GM21619 (cell line): ENCODE results near the gene LGI1.

Experiments used
- ATAC-seq: cut with Tn5 transposase; IDR thresholded peaks from one replicate; pipeline ENCODE4 v1.9.1; 2021; ENCODE audit not compliant: unreplicated experiment

LGI1 gene

DNA sequence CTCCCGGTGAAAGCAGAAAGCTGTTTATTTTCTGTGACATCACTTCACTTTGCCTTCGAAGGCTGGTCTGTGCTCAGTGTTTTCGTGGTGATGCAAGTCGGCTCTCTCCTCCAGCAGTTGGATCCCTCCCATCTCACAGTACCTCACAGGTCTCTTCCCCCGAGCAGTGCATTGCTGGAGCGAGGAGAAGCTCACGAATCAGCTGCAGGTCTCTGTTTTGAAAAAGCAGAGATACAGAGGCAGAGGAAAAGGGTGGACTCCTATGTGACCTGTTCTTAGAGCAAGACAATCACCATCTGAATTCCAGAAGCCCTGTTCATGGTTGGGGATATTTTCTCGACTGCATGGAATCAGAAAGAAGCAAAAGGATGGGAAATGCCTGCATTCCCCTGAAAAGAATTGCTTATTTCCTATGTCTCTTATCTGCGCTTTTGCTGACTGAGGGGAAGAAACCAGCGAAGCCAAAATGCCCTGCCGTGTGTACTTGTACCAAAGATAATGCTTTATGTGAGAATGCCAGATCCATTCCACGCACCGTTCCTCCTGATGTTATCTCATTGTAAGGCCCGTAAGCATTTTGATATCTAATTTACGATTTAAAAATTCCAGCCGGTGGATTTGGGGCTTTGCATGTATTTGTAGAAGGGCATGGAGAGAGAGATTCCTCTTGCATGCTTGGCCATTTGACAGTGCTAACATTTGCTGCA is at the start of gene LGI1:
Gene LGI1 (plus strand): TSS at position 136 of the 707 bp plus-strand sequence. CDS start 209 bp downstream, at position 345.
- no peak for ATAC-seq

DNA sequence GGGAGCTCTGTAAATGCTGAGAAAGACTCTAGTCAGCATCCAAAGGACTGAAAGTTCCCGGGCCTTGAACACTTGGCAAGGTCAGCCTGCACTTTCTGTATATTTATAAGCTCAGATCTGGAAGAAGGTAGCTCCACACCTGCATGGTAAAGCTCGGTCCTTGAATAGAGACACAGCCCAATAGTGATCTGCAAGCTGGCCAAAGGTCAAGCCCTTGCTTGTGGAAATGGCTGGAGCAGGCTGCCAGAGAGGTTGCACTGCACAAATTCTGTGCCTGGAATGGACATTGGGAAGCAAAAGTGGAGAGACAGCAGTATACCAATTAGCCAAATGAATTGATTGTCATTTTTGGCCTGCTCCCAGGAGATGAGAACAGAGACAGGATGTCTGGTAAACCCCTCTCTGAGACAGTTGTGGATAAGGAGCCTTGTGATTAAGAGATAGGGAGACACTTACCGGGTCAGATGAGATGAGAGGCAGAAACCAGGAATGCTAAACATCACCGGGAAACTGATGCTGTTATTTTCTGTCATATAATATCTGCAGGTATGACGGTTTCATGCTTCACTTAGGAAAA is 47.3 kb upstream of the LGI1 start:
- ATAC-seq: no peak

DNA sequence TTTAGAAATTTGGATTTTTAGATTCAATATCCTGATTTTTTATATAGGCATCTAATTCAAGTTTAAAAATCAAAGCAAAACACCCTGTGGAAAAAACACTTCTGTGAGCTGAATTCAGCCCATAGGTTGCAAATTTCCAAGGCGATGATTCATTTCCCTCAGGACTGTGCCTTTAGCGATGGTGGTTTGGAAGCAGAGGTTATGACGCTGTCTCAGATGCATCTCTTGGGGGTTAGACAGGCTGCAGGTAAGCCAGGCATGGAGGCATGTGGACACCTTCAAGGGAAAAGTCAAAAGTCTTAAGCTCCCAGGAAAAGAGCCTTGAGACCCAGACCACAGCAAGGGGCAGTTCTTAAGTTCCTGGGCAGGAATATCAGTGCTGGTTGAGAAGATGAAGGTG is 45.8 kb upstream of the LGI1 start:
- ATAC-seq: no peak

DNA sequence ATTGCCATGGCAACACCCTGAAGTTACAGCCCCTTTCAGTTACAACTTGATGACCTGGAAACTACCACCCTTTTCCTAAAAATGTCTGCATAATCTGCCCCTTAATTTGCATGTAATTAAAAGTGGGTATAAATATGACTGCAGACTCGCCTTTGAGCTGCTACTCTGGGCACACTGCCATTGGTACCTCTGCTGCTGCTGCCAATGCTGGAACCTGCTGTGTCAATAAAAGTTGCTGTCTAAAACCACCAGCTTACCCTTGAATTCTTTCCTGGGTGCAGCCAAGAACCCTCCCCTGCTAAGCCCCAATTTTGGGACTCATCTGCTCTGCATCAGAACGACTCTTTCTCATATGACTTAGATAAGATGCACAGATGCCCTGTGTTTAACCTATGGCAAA is 45.1 kb upstream of the LGI1 start:
- ATAC-seq: no peak

DNA sequence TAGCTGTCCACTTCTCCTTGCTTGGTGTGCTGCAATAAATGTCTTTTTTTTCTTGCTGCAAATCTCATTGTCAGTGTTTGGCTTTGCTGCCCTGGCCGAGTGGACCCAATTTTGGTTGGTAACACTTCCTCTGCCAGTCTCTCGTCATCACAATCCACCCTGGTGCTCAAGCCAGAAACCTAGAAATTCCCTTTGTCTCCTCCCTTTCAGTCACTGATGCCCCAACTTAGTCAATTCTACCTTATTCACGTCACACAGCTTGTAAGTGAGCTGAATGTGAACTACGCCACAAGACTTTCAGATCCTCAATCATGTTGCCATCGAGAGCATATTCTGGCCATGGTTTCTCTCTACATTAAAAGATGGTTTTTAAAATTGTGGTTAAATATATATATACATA is 42.4 kb upstream of the LGI1 start:
- ATAC-seq: peak; percentile 81

DNA sequence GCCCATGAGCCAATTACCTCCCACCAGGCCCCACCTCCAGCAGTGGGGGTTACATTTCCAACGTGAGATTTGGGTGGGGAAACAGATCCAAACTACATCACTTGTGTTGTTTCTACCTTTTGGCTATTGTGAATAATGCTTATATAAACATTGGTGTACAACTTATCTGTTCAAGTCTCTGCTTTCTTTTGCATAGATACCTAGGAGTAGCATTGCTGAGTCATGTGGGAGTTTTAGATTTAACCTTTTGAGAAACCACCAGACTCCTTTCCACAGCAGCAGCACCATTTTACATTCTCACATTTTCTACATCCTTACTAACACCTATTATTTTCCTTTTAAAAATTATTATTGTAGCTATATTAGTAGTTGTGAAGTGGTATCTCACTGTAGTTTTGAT is 41.0 kb upstream of the LGI1 start:
- no peak for ATAC-seq

DNA sequence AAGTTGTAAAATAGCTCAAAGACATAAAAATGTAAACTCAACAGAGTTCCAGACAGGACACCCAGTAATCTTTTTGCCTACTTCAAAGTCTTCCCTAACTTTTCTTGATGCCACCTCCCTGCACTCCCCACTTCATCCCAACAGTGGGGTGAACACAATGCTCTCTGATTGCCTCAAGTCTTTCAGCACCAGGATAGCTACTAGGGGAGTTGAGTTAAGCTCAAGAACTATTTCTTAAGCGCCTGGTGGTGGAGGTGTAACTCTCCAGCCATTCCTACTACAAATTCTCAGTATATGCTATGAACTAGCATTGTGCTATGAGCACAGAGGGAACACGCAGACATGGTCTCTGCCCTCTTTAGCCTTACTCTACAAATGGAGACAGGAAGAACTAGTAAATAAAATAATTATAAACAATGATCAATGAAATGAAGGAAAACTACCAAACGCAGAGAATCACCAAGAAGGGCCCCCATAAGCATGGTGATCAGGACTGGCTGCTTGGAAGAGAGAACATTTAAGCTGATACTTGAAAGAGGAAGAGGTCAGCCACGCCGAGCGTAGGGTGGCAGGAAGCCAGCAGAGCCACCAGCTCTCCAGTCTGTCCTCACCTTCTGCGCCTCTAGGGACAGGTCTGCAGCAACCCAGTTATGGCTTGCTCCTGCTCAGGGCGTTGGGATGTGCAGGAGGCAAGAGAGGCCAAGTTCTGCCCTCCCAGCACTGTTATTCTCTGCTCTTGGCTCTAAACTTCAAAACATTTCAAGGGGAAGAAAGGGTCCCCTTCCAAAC is 38.6 kb upstream of the LGI1 start:
- peak; percentile 37 for ATAC-seq

DNA sequence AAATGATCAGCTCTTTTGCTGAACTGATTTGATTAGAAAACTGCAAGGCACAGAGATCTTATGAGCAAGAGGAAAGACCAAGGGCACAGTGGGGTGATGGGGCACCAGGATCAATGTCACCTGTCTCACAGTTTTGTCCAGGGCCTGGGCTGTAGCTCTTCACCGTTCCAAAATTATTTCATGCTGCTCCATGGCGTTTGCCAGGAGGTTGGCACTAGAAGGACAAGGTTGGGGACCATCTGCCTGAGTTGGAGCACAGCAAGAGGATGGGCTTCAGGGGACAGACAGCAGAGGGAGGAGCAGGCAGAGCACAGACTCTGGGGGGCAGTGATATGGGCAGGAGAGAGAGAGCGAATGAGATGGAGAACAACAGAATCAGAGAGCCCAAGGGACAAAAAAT is 37.8 kb upstream of the LGI1 start:
- no peak for ATAC-seq

DNA sequence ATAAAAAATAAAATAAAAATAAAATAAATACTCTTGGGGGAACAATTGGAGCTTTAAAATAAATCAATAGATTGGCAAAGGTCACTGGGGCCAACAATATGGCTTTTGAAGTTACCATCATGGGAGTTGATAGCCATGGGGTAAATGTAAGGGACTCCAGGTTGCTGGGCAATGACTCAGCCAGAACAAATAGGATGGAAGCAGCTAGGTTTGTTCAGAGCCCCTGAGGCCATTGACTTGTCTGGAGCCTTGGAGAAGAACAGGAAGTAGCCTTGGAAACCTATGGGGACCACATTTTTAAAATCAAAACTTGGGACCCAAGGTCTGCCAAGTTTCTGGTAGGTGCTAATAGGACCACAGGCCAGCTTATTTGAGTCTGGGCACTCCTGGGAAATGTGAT is 35.2 kb upstream of the LGI1 start:
- no peak for ATAC-seq

DNA sequence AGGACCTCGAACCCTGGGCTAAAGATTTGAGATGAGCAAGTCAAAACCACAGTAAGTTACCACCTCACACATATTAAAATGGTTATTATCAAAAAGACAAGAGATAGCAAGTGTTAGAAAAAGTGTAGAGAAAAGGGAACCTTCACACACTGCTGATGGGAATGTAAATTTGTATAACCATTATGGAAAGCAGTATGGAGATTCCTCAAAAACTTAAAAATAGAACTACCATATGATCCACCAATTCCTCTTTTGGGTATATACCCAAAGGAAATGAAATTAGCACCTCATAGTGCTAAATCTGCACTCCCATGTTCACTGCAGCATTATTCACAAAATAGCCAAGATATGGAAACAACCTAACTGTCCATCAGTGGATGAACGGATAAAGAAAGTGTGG is 34.6 kb upstream of the LGI1 start:
- ATAC-seq: no peak

DNA sequence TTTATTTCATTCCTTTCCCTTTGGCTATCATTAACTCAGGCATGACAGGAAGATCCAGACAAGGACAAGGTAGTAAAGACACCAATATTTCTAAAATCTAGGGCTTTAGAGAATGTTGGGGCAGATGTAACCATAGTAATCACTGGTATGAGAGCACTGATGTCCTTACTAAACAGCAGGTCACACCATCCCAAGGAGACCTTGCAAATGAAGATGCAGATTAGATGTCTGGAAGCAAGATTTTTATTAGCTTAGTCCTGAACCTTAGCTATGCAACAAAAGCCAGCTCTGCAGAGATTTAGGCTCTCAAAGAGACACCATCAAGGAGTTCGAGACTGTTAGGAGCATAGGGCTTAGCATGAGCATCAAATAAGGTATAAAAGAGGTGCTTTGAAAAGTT is 31.7 kb upstream of the LGI1 start:
- ATAC-seq: no peak

DNA sequence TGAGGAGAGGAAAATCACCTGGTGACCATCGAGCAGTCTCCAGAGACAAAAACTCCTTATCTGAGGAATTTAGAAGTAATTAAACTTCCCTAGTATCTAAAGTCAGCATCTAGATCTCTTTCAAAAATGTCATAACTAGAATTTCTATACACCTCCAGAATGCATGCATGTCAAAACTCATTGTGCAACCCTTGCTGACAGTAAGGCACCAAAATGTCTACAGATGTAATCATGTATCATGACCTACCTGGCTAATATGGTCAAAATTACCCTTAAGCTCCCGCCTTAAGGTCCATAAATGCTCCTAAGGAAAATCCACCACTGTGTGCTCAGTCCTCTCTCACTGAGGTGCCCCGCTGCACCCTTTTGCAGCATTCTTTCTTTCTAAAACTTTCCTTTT is 16.4 kb upstream of the LGI1 start:
- no peak for ATAC-seq

DNA sequence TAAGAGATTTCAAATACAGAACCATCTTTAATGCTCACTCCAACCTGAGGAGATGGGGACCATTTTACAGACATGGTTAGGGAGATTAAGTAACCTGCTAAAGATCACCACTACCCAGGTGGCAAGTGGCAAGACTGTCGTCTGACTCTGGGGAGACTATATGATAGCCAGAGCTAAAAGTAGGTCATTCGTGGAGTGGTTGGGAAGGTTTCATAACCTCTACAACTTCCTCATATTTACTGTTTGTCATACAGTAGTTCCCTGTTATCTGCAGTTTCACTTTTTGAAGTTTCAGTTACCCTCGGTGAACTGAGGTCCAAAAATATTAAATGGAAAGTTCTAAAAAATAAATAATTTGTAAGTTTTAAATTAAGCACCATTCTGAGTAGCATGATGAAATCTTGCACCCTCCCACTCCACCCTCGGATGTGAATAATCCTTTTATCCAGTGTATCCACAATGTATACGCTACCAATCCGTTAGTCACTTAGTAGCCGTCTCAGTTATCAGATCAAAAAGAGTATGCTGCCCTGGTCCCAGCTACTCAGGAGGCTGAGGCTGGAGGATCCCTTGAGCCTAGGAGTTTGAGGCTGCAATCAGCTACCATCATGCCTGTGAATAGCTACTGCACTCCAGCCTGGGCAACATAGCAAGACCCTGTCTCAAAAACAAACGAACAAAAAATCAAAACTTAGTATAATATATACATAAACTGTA is 14.9 kb upstream of the LGI1 start:
- peak; percentile 88 for ATAC-seq

DNA sequence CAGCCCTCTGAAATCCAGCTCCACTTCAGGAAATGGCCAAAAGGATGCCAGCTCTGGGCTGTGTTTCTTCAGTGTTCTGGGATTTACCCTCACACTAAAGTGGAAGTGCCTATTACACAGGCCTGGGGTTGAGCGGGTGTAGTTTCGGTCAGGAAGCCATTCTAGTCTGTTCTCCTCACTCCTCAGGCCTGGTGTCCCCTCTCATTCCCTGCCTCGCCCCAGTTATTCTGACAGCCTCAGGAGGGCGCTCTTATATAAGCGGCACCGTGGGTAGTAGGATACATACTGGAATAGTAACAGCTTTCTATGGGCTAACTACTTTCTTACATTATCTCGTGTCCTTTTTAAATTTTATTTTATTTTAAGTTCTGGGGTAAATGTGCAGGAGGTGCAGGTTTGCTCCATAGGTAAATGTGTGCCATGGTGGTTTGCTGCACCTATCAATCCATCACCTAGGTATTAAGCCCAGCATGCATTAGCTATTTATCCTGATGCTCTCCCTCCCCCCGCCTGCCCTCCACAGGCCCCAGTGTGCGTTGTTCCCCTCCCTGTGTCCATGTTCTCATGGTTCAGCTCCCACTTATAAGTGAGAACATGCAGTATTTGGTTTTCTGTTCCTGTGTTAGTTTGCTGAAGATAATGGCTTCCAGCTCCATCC is 12.2 kb upstream of the LGI1 start:
- no peak for ATAC-seq

DNA sequence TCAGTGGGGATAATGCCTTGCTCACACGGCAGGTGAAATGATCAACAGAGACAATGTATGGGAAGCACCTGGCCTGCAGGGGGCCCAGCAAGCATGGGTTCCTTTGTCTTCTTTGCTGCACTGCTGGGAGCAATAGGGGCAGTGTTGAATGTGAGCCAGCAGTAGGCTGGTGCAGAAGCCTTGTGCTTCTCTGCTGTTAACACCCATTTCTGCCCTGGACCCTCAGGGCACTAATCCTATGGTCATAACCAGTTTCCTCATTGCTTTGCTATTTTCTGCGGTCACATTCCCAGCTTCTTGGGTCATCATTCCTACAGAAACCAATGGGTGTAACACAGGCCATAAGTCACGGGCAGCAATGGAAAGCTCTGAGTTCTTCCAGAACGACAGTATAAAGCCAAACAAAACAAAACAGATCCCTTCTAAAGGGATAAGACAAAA is 10.9 kb upstream of the LGI1 start:
- no peak for ATAC-seq

DNA sequence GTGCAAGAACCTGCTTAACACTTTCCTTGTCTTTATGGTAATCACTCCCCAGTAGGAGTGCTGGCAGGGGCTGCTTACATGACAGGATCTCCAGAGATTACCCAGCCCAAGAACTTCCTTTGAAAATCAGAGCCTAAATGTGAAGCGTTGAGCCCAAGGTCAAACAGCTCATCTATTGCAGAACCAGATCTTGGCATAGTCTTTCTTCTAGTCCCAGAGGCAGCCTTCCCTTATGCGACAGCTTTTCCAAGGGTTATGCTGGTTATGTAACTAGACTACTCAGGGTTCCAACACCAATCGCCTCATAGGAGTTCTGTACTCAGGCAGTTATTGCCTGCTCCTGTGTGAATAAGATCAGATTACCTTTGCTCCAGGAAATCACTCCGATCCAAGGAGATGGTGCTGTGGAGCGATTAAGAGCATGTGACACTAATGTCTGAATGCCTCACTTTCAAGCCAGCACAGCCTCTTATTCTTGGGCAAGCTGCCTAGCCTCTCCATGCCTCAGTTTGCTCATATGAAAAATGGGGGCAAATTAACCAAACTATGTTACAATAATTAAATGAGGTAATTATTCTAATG is 8.4 kb upstream of the LGI1 start:
- ATAC-seq: no peak

DNA sequence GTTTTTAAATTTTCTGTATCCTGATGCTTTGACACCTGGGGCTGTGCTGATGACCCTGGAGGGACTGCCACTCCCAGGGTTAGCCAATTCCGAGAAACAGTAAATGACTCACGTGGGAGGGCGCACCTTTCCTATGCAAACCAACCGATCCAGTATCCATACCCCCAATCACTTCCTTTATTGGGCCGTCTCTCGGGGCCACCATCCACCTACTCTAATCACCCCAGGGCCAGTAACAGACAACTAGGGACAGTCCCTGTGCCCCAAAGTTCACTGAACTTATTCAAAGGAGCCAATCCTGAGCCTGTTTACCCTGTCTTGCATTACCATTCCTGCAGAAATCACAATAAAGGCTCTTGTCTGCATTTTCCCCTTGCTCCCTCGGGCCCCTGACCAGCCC is 6.6 kb upstream of the LGI1 start:
- ATAC-seq: no peak

DNA sequence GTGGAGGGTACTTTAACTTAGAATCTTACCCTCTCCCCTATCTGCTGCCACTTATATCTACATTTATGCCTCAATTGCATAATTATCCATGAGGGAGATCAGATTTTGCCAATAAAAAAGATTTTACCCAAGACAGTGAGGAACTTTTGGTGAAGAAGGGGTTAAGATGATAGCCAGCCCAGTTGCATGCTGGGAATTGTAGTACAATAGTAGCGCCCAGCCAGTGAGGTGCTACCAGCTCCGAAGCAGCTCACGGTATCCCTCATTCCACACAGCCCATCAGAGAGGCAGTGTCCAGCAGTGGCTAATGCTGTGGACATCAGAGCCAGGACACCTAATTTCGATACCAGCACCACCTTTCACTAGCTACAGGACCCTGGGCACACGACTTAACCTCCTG is 5.9 kb upstream of the LGI1 start:
- ATAC-seq: no peak

DNA sequence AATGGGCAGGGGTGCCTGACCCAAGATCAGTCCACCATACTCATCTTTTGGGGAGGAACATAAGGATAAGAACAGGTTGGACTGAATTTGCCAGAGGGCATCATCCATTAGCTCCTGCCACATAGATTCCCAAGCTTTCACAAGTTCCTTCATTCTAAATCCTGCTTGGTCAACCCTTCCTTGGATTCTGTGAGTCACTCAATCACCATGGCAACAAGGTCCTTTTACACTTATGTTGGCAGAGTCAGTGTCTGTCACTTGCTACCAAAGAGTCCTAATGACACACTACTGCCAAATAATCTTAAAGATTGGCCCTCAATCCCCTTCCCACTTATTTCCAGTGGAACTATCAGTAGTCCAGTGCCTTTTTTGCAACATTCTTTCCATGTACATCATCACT is 5.0 kb upstream of the LGI1 start:
- ATAC-seq: no peak

DNA sequence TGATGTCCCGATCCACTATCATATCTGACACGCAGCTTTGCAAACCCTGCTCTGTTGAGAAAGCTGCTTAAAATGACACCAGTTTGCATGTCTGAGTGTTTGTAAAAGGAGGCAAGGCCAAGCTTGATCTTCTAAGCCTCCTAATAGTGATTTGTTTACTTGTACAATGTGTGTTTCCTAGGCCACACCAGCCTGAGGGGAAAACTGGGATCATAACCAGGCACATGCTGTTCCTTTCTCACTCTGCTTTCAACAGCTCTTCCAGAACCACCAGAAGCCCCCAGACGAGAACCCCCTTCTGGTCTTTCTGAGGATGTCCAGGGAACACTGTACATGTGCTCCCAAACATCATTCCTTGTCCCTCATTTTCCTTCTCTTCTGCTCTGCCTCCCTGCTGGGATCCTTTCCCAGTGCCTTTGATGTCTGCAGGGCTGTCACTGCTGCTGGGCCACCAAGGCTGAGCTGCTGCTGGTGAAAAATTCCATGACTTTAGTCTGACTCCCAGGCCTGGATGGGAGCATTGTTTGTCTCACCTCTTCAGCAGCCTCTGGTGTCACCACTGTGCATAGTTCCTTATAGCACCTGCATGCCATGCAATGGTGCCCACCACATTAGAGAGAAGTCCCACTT is 4.0 kb upstream of the LGI1 start:
- no peak for ATAC-seq
